Erythroblast (primary cell): ENCODE results near the gene ABCC4.

ENCODE experiments used
- GATA1 ChIP-seq: IDR thresholded peaks from 2 replicates; pipeline ENCODE4 v1.6.1; 2011; ENCODE audit warnings: low read depth, mild to moderate bottlenecking, control low read depth, low read length, moderate library complexity
- POLR2A ChIP-seq: IDR thresholded peaks from 2 replicates; pipeline ENCODE4 v1.6.1; 2011; ENCODE audit warnings: mild to moderate bottlenecking, low read length

GRCh38 chr13:95212983-95213850 lies 88.0 kb downstream of the ABCC4 start:
- TF ChIP-seq POLR2A (no peak), GATA1 (no peak)
